LNCaP clone FGC (cell line): Measurements from ENCODE around the gene HOXB4.

Experiments
- DNase-seq: peaks from one replicate; pipeline ENCODE4 v3.0.0-alpha.2; 2011; ENCODE audit warnings: low read depth
- H3K4me3 ChIP-seq: 2 replicates; pipeline ENCODE4 v1.5.1; 2011; ENCODE audit warnings: mild to moderate bottlenecking, low read depth, low read length, control low read depth
- CTCF ChIP-seq: IDR thresholded peaks from 2 replicates; pipeline ENCODE4 v1.5.1; 2012; ENCODE audit warnings: mild to moderate bottlenecking; ENCODE audit not compliant: control insufficient read depth, insufficient read depth; ENCODE audit errors: extremely low read depth

HOXB4 gene

GRCh38 chr17:48609759-48610281, 31.7 kb upstream of the HOXB4 start:
- H3K4me3 ChIP-seq = no peak overlapping the region
- TF ChIP-seq CTCF = no peak
- no peak for DNase-seq

GRCh38 chr17:48609033-48609432, 30.9 kb upstream of the HOXB4 start:
- no peak for DNase-seq
- H3K4me3 ChIP-seq = no peak overlapping the region
- no peak for TF ChIP-seq CTCF

GRCh38 chr17:48608494-48608834, 30.3 kb upstream of the HOXB4 start:
- no peak for TF ChIP-seq CTCF
- H3K4me3 ChIP-seq = no peak overlapping the region
- DNase-seq = no peak

GRCh38 chr17:48606892-48607614, 28.9 kb upstream of the HOXB4 start:
- no peak for DNase-seq
- no peak overlapping the region for H3K4me3 ChIP-seq
- TF ChIP-seq CTCF = no peak

- no peak for TF ChIP-seq CTCF
- no peak overlapping the region for H3K4me3 ChIP-seq
- no peak for DNase-seq
These were observed 28.1 kb upstream of the HOXB4 start for GRCh38 chr17:48605991-48606891.

GRCh38 chr17:48605409-48605919, 27.3 kb upstream of the HOXB4 start:
- DNase-seq = no peak
- TF ChIP-seq CTCF = no peak
- H3K4me3 ChIP-seq = peak overlapping the region; percentile 54
